DLD1 (cell line): Measurements from ENCODE around the gene KLHL1.
"Not testable (repeated sequence)": the region's sequence is repeated elsewhere in the genome, so short reads cannot be mapped to it uniquely, and the experiment has no call there.

ENCODE experiments used
- in situ Hi-C: cut with HindIII; loops from 2 replicates; pipeline ENCODE4 v1.10.0; 2017; ENCODE audit warnings: low sequenced_read_pairs

The KLHL1 gene

GRCh38 chr13:70108356-70109105 is at the start of gene KLHL1:
Gene KLHL1 (minus strand): TSS chr13:70108452. CDS start chr13:70107699, 753 bp downstream.
- in situ Hi-C loops, result no loop called here

GRCh38 chr13:70142658-70143057 is 34.4 kb upstream of the KLHL1 start:
- in situ Hi-C loops, result not testable (repeated sequence)

GRCh38 chr13:70128098-70128497 is 19.8 kb upstream of the KLHL1 start:
- in situ Hi-C loops, result no loop called here

GRCh38 chr13:70125693-70126092 is 17.4 kb upstream of the KLHL1 start:
- in situ Hi-C loops, result no loop called here

GRCh38 chr13:70117338-70117905 is 9.2 kb upstream of the KLHL1 start:
- in situ Hi-C loops, result no loop called here

GRCh38 chr13:70107498-70108281 is 562 bp downstream of the KLHL1 start, which contains the start of gene ATXN8OS:
Gene ATXN8OS (plus strand): TSS chr13:70107826.
- in situ Hi-C loops, result no loop called here

GRCh38 chr13:70107125-70107497 is 1.1 kb downstream of the KLHL1 start:
- in situ Hi-C loops, result no loop called here

- in situ Hi-C loops, result no loop called here
These were observed 3.8 kb downstream of the KLHL1 start for GRCh38 chr13:70104481-70104880.

- in situ Hi-C loops, result no loop called here
These were observed 9.6 kb downstream of the KLHL1 start for GRCh38 chr13:70098669-70099068.

- in situ Hi-C loops, result no loop called here
These were observed 18.1 kb downstream of the KLHL1 start for GRCh38 chr13:70090036-70090723.

- in situ Hi-C loops, result no loop called here
These were observed 19.3 kb downstream of the KLHL1 start for GRCh38 chr13:70088926-70089325.

GRCh38 chr13:70087247-70087646 is 21.0 kb downstream of the KLHL1 start:
- in situ Hi-C loops, result no loop called here

GRCh38 chr13:70080012-70080411 is 28.2 kb downstream of the KLHL1 start:
- in situ Hi-C loops, result no loop called here

GRCh38 chr13:70054572-70054971 is 53.7 kb downstream of the KLHL1 start:
- in situ Hi-C loops, result no loop called here

- in situ Hi-C loops, result no loop called here
These were observed 56.7 kb downstream of the KLHL1 start for GRCh38 chr13:70051531-70051930.

GRCh38 chr13:70043685-70044084 is 64.6 kb downstream of the KLHL1 start:
- in situ Hi-C loops, result no loop called here

- in situ Hi-C loops, result no loop called here
These were observed 66.1 kb downstream of the KLHL1 start for GRCh38 chr13:70042193-70042592.

- in situ Hi-C loops, result no loop called here
These were observed 74.0 kb downstream of the KLHL1 start for GRCh38 chr13:70034286-70034685.

GRCh38 chr13:70027551-70027950 is 80.7 kb downstream of the KLHL1 start:
- in situ Hi-C loops, result no loop called here

- in situ Hi-C loops, result no loop called here
These were observed 84.7 kb downstream of the KLHL1 start for GRCh38 chr13:70023516-70023915.

- in situ Hi-C loops, result no loop called here
These were observed 85.6 kb downstream of the KLHL1 start for GRCh38 chr13:70022646-70023045.
